GM12874 (cell line): Measurements from ENCODE around the gene SF1.
A peak's percentile ranks its signal among the peaks of the same experiment; 100 is the strongest.

Experiments
- CTCF ChIP-seq: IDR thresholded peaks from 2 replicates; pipeline ENCODE4 v1.5.1; 2011; ENCODE audit warnings: low read depth, mild to moderate bottlenecking, control low read depth, low read length, moderate library complexity; ENCODE audit not compliant: insufficient read depth

Gene SF1

GRCh38 chr11:64790205-64791095, 12.1 kb upstream of the SF1 start:
- no peak for TF ChIP-seq CTCF

GRCh38 chr11:64789331-64790204, 11.2 kb upstream of the SF1 start:
- no peak for TF ChIP-seq CTCF

- no peak for TF ChIP-seq CTCF
Observed at GRCh38 chr11:64788321-64789215, 10.2 kb upstream of the SF1 start.

GRCh38 chr11:64787526-64788320, 9.4 kb upstream of the SF1 start:
- peak; percentile 89 for TF ChIP-seq CTCF

- TF ChIP-seq CTCF: no peak
Observed at GRCh38 chr11:64786308-64786707, 8.0 kb upstream of the SF1 start.

- no peak for TF ChIP-seq CTCF
Observed at GRCh38 chr11:64784813-64785581, 6.7 kb upstream of the SF1 start.
